Measurements from ENCODE around the gene MBL2.

DNA sequence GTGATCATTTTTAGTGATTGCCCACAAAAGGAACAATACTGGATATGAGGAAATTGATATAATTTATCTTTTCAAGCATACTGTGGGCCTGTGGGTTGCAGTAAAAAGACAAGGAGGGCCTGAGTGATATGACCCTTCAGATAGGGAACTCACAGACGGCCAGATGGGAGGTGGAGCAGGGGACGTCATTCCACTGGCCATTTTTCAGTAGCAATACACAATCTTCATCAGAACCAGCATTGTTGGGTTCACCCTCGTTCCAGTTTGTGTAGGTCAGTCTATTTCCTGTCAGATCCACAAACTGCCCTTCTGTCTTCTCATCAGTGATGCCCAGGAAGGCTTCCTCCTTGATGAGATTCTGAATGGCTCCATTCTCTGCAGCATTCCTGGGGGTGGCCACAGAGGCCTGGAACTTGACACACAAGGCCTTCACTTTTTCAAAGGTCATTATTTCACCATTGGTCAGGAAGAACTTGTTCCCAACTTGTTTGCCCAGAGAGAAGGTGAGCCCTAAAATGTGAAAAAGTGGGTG is 4.5 kb downstream of the MBL2 start:
- TF ChIP-seq, protein P1, sequence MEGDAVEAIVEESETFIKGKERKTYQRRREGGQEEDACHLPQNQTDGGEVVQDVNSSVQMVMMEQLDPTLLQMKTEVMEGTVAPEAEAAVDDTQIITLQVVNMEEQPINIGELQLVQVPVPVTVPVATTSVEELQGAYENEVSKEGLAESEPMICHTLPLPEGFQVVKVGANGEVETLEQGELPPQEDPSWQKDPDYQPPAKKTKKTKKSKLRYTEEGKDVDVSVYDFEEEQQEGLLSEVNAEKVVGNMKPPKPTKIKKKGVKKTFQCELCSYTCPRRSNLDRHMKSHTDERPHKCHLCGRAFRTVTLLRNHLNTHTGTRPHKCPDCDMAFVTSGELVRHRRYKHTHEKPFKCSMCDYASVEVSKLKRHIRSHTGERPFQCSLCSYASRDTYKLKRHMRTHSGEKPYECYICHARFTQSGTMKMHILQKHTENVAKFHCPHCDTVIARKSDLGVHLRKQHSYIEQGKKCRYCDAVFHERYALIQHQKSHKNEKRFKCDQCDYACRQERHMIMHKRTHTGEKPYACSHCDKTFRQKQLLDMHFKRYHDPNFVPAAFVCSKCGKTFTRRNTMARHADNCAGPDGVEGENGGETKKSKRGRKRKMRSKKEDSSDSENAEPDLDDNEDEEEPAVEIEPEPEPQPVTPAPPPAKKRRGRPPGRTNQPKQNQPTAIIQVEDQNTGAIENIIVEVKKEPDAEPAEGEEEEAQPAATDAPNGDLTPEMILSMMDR (IDR thresholded peaks at IDR 0.05; ENCODE audit: poor library complexity, severe bottlenecking), result no peak
- TF ChIP-seq EZH2 (IDR thresholded peaks at IDR 0.05; ENCODE audit: borderline replicate concordance, insufficient read depth, low read length, poor library complexity, severe bottlenecking), result no peak
- no peak for TF ChIP-seq EP300 (conservative IDR thresholded peaks at IDR 0.05; ENCODE audit: poor library complexity, severe bottlenecking)
- TF ChIP-seq, protein P2, sequence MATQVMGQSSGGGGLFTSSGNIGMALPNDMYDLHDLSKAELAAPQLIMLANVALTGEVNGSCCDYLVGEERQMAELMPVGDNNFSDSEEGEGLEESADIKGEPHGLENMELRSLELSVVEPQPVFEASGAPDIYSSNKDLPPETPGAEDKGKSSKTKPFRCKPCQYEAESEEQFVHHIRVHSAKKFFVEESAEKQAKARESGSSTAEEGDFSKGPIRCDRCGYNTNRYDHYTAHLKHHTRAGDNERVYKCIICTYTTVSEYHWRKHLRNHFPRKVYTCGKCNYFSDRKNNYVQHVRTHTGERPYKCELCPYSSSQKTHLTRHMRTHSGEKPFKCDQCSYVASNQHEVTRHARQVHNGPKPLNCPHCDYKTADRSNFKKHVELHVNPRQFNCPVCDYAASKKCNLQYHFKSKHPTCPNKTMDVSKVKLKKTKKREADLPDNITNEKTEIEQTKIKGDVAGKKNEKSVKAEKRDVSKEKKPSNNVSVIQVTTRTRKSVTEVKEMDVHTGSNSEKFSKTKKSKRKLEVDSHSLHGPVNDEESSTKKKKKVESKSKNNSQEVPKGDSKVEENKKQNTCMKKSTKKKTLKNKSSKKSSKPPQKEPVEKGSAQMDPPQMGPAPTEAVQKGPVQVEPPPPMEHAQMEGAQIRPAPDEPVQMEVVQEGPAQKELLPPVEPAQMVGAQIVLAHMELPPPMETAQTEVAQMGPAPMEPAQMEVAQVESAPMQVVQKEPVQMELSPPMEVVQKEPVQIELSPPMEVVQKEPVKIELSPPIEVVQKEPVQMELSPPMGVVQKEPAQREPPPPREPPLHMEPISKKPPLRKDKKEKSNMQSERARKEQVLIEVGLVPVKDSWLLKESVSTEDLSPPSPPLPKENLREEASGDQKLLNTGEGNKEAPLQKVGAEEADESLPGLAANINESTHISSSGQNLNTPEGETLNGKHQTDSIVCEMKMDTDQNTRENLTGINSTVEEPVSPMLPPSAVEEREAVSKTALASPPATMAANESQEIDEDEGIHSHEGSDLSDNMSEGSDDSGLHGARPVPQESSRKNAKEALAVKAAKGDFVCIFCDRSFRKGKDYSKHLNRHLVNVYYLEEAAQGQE (IDR thresholded peaks at IDR 0.05; ENCODE audit: borderline replicate concordance), result no peak
- TF ChIP-seq POLR2AphosphoS5 (IDR thresholded peaks at IDR 0.05), result no peak

Measured in neural cell (in vitro differentiated cells).